ENCODE measurements around the gene TWIST2. TPM values are rescaled to one million over a fixed set of nuclear protein-coding genes. Genes with fewer than 3 reads are reported as not detected.

TWIST2 gene
- total and polyA plus RNA-seq, 9 donors = 14.2 to 104 (median 32.7) TPM

- intact Hi-C loops (cut with DNase I) = no loop called here
- Histone ChIP-seq H3K27ac (no peak overlapping the region), H3K9me3 (no peaks in the 10 kb centered on the region), H3K4me3 (no peak overlapping the region), H3K4me1 (ENCODE audit: insufficient read depth) (peaks cover 8% of the 10 kb centered on the region), H3K27me3 (no peaks in the 10 kb centered on the region), H3K36me3 (no peaks in the 10 kb centered on the region)
- TF ChIP-seq, protein P1, sequence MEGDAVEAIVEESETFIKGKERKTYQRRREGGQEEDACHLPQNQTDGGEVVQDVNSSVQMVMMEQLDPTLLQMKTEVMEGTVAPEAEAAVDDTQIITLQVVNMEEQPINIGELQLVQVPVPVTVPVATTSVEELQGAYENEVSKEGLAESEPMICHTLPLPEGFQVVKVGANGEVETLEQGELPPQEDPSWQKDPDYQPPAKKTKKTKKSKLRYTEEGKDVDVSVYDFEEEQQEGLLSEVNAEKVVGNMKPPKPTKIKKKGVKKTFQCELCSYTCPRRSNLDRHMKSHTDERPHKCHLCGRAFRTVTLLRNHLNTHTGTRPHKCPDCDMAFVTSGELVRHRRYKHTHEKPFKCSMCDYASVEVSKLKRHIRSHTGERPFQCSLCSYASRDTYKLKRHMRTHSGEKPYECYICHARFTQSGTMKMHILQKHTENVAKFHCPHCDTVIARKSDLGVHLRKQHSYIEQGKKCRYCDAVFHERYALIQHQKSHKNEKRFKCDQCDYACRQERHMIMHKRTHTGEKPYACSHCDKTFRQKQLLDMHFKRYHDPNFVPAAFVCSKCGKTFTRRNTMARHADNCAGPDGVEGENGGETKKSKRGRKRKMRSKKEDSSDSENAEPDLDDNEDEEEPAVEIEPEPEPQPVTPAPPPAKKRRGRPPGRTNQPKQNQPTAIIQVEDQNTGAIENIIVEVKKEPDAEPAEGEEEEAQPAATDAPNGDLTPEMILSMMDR (IDR thresholded peaks at IDR 0.05) = no peak
- no peak for TF ChIP-seq POLR2A (IDR thresholded peaks at IDR 0.05)
- DNase-seq = peak in 3 of 5 donors; percentile 16 to 24 (median 18)
- 83 to 92% (median 85%) methylated on average over 18 to 21 of the region's 21 CpGs for WGBS, 3 donors
Measured at GRCh38 chr2:238911376-238912227, 63.7 kb downstream of the TWIST2 start.

- 85 to 91% (median 89%) methylated on average over 25 to 26 of the region's 26 CpGs for WGBS, 3 donors
- Histone ChIP-seq H3K27ac (no peak overlapping the region), H3K9me3 (no peaks in the 10 kb centered on the region), H3K27me3 (no peaks in the 10 kb centered on the region), H3K36me3 (no peaks in the 10 kb centered on the region), H3K4me3 (no peak overlapping the region), H3K4me1 (ENCODE audit: insufficient read depth) (peaks cover 8% of the 10 kb centered on the region)
- intact Hi-C loops (cut with DNase I) = no loop called here
- TF ChIP-seq EP300 (IDR thresholded peaks at IDR 0.05) (no peak), POLR2A (IDR thresholded peaks at IDR 0.05) (no peak)
- TF ChIP-seq, protein P1 (IDR thresholded peaks at IDR 0.05) = no peak
- DNase-seq = peak in 3 of 5 donors; percentile 20 to 37 (median 24)
Measured at GRCh38 chr2:238912228-238912915, 64.5 kb downstream of the TWIST2 start.

DNA sequence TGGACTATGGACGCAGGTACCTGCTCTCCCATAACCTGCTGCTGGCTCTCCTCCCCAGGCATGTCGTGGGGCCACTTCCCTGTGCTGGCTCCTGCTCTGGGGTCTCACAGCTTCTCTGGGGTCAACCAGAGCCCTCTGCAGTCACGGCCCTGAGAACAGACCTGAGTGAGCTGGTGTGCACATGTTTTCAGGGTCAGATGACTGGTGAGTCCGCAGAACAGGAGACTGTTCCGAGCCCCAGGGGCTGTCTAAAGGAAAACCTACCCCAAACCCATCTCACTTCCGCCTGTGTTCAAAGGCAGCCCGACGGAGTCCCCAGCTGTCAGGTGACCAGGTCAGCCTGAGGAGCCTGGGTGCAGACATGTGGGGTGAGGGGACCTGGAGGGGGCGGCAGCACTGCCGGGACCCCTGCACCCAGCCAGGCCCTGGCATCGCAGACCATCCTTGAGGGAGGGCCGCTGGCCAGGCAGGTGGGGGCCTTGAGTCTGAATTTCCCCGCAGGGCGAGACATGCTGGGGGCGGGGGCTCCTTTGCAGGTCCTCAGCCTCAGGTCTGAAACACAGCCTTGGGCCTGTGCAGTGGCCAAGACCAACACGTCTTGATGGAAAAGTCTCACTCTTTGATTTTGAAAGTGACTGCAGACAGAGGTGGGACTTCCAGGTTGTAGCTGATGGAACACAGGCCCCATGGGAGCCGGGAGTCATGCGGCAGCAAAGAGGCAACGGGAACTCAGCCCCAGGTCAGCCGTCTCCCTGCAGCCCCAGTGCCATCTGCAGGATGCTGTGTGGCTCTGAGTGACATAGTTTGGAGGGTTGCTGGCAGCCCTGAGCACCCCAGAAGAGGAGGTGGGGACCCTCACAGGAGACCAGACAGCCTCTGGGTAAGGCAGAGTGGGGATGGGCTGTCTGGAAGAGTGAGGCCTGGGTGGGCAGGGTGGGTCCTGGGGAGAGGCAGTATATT is 65.3 kb downstream of the TWIST2 start:
- intact Hi-C loops (cut with DNase I) = no loop called here
- no peak overlapping the region for H3K27ac ChIP-seq
- DNase-seq = peak in 4 of 5 donors; percentile 20 to 31 (median 26)
- no peaks in the 10 kb centered on the region for H3K27me3 ChIP-seq
- H3K4me3 ChIP-seq = no peak overlapping the region
- H3K9me3 ChIP-seq = no peaks in the 10 kb centered on the region
- WGBS, 3 donors = 89% methylated on average over 19 to 20 of the region's 20 CpGs
- peaks cover 8% of the 10 kb centered on the region for H3K4me1 ChIP-seq (ENCODE audit: insufficient read depth)
- H3K36me3 ChIP-seq = no peaks in the 10 kb centered on the region
- TF ChIP-seq POLR2A (IDR thresholded peaks at IDR 0.05) (no peak), EP300 (IDR thresholded peaks at IDR 0.05) (no peak)
- TF ChIP-seq, protein P1 (IDR thresholded peaks at IDR 0.05) = no peak
